ENCODE data around the gene ZNF101.

ZNF101 gene

DNA sequence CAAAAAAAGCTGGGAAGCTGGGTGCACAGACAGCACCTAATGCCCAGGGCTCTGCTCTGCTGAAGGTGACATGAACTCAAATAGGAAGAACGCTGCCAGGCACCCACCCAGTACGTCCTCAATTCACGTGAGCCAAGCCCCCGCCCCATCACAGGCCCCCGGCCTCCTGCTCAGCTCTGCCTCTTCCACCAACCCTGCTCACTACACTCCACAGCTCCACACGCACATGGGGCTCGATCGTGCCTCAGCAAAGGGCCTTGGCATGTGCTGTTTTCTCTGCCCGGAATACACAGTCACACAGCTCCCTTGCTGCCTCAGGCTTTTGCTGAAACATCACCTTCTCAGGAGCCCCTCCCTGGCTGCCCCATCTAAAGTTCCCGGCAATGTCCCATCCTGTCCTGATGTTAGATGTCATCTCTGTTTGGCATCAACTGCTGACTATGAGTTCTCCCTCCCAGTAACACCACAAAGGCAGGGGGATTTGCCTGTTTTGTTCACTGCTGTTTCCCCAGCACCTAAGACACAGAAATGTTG lies 7.4 kb upstream of the ZNF101 start:
- Histone ChIP-seq H4K12ac (ENCODE audit: low read depth, low read length) (no peak overlapping the region), H3K4me1 (ENCODE audit: control insufficient read depth in 1 of 2, insufficient read depth in 2 of 2, low read length in 2 of 2) (peaks cover 9 to 14% of the 10 kb centered on the region in 2 experiments), H3K79me1 (ENCODE audit: low read length) (peaks cover 7% of the 10 kb centered on the region), H3K27me3 (ENCODE audit: insufficient read depth, low read length) (no peaks in the 10 kb centered on the region), H2AFZ (ENCODE audit: insufficient read depth, low read length, poor library complexity) (no peak overlapping the region), H2BK12ac (ENCODE audit: low read length) (no peak overlapping the region), H2BK5ac (ENCODE audit: low read depth, low read length, poor library complexity) (no peak overlapping the region), H3K27ac (ENCODE audit: low read depth, low read length) (no peak overlapping the region), H3K23ac (ENCODE audit: low read length) (no peak overlapping the region), H3K9me3 (ENCODE audit: insufficient read depth, low read depth, low read length) (peaks cover 2% of the 10 kb centered on the region), H4K91ac (ENCODE audit: low read depth, low read length) (no peak overlapping the region), H4K8ac (ENCODE audit: low read depth, low read length) (no peak overlapping the region), H3K4me3 (ENCODE audit: low read depth, low read length) (no peak overlapping the region), H3K79me2 (ENCODE audit: control insufficient read depth, insufficient read depth, low read length, poor library complexity) (peaks cover 10% of the 10 kb centered on the region), H3K4me2 (ENCODE audit: low read length) (no peak overlapping the region), H3K4ac (ENCODE audit: low read depth, low read length) (peak overlapping the region; percentile 57), H3K14ac (ENCODE audit: low read length) (no peak overlapping the region), H3K9ac (ENCODE audit: low read length) (no peak overlapping the region), H3K18ac (ENCODE audit: low read length) (no peak overlapping the region), H3K36me3 (ENCODE audit: control insufficient read depth in 1 of 2, insufficient read depth in 2 of 2, low read length in 2 of 2) (peaks cover 34 to 35% of the 10 kb centered on the region in 2 experiments), H2AK5ac (ENCODE audit: low read length) (no peak overlapping the region), H2BK120ac (ENCODE audit: insufficient read depth, low read length, poor library complexity) (no peak overlapping the region)
- no peak for DNase-seq
- whole genome bisulfite sequencing (ENCODE audit: extremely low coverage, insufficient coverage, insufficient read length): no CpG with 5 or more reads among the region's 10 CpGs

DNA sequence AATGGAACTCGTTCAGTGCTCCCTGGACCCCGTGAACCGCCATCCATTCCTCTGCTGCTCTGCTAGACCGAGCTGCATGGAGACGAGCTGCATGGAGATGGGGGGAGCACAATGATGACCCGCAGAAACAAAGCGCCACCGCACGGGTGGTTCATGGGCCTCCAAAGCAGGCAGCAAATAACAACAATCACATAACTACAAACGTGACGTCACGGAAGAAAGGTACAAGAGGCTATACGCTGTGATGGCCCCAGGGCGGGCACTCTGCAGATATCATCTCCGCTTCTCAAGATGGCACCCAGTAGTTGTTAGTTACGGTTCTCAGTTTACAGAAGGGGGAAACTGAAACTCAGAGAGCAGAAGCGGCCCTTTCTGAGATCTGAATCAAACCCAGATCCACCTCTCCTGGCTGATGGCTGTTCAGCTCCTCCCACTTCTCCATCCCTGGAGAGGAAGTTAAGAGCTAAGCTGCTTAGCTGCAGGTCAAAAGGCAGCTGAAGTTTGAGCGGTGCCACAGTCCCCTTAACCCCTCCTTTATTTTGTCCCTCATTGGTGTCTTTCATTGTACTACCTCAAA lies 6.9 kb upstream of the ZNF101 start:
- H3K18ac ChIP-seq (ENCODE audit: low read length): no peak overlapping the region
- no peaks in the 10 kb centered on the region for H3K27me3 ChIP-seq (ENCODE audit: insufficient read depth, low read length)
- no peak overlapping the region for H3K9ac ChIP-seq (ENCODE audit: low read length)
- H4K12ac ChIP-seq (ENCODE audit: low read depth, low read length): no peak overlapping the region
- no peak overlapping the region for H3K4me3 ChIP-seq (ENCODE audit: low read depth, low read length)
- no peak overlapping the region for H3K27ac ChIP-seq (ENCODE audit: low read depth, low read length)
- no peak overlapping the region for H2AFZ ChIP-seq (ENCODE audit: insufficient read depth, low read length, poor library complexity)
- H3K79me1 ChIP-seq (ENCODE audit: low read length): peaks cover 7% of the 10 kb centered on the region
- WGBS (ENCODE audit: extremely low coverage, insufficient coverage, insufficient read length): no CpG with 5 or more reads among the region's 18 CpGs
- H3K9me3 ChIP-seq (ENCODE audit: insufficient read depth, low read depth, low read length): peaks cover 1% of the 10 kb centered on the region
- H2AK5ac ChIP-seq (ENCODE audit: low read length): no peak overlapping the region
- no peak overlapping the region for H2BK120ac ChIP-seq (ENCODE audit: insufficient read depth, low read length, poor library complexity)
- no peak overlapping the region for H2BK5ac ChIP-seq (ENCODE audit: low read depth, low read length, poor library complexity)
- H2BK12ac ChIP-seq (ENCODE audit: low read length): no peak overlapping the region
- DNase-seq: peak in 1 of 2 donors; percentile 7
- H3K36me3 ChIP-seq (ENCODE audit: control insufficient read depth in 1 of 2, insufficient read depth in 2 of 2, low read length in 2 of 2): peaks cover 29% of the 10 kb centered on the region in 2 experiments
- peak overlapping the region; percentile 9 for H3K4me2 ChIP-seq (ENCODE audit: low read length)
- H3K4me1 ChIP-seq (ENCODE audit: control insufficient read depth in 1 of 2, insufficient read depth in 2 of 2, low read length in 2 of 2): peaks cover 9 to 14% of the 10 kb centered on the region in 2 experiments
- H3K79me2 ChIP-seq (ENCODE audit: control insufficient read depth, insufficient read depth, low read length, poor library complexity): peaks cover 10% of the 10 kb centered on the region
- H3K23ac ChIP-seq (ENCODE audit: low read length): no peak overlapping the region
- no peak overlapping the region for H4K91ac ChIP-seq (ENCODE audit: low read depth, low read length)
- no peak overlapping the region for H4K8ac ChIP-seq (ENCODE audit: low read depth, low read length)
- no peak overlapping the region for H3K14ac ChIP-seq (ENCODE audit: low read length)
- peak overlapping the region; percentile 0 for H3K4ac ChIP-seq (ENCODE audit: low read depth, low read length)

DNA sequence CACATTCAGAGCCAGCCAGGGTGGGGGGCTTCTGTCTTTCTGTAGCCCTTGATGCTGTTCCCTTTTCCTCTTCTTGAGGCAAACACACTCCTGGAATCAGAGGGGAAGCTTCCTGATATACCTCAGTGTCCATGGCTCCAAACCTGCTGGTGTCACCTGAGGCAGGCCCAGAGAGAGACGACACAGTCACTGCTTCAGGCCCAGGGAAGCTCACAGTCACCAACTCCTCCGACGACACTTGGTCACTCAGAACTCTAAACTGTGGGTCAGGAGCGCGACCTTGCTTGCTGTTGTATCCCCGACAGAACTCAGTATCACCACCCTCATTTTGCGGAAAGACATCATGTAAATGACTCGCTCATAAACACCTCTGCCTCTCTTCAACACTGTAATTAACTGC lies 6.3 kb upstream of the ZNF101 start:
- Histone ChIP-seq H3K36me3 (ENCODE audit: control insufficient read depth in 1 of 2, insufficient read depth in 2 of 2, low read length in 2 of 2) (peaks cover 23% of the 10 kb centered on the region in 2 experiments), H4K8ac (ENCODE audit: low read depth, low read length) (no peak overlapping the region), H3K4me2 (ENCODE audit: low read length) (peak overlapping the region; percentile 96), H3K27me3 (ENCODE audit: insufficient read depth, low read length) (no peaks in the 10 kb centered on the region), H3K18ac (ENCODE audit: low read length) (no peak overlapping the region), H2AK5ac (ENCODE audit: low read length) (no peak overlapping the region), H3K23ac (ENCODE audit: low read length) (no peak overlapping the region), H3K79me1 (ENCODE audit: low read length) (peaks cover 7% of the 10 kb centered on the region), H3K14ac (ENCODE audit: low read length) (no peak overlapping the region), H2AFZ (ENCODE audit: insufficient read depth, low read length, poor library complexity) (no peak overlapping the region), H4K91ac (ENCODE audit: low read depth, low read length) (no peak overlapping the region), H3K9ac (ENCODE audit: low read length) (no peak overlapping the region), H3K27ac (ENCODE audit: low read depth, low read length) (no peak overlapping the region), H2BK120ac (ENCODE audit: insufficient read depth, low read length, poor library complexity) (no peak overlapping the region), H4K12ac (ENCODE audit: low read depth, low read length) (peak overlapping the region; percentile 5), H3K4ac (ENCODE audit: low read depth, low read length) (peak overlapping the region; percentile 31), H3K4me3 (ENCODE audit: low read depth, low read length) (no peak overlapping the region), H2BK12ac (ENCODE audit: low read length) (no peak overlapping the region), H3K9me3 (ENCODE audit: insufficient read depth, low read depth, low read length) (no peaks in the 10 kb centered on the region), H2BK5ac (ENCODE audit: low read depth, low read length, poor library complexity) (no peak overlapping the region), H3K4me1 (ENCODE audit: control insufficient read depth in 1 of 2, insufficient read depth in 2 of 2, low read length in 2 of 2) (peaks cover 9 to 14% of the 10 kb centered on the region in 2 experiments), H3K79me2 (ENCODE audit: control insufficient read depth, insufficient read depth, low read length, poor library complexity) (peaks cover 10% of the 10 kb centered on the region)
- DNase-seq: no peak
- WGBS (ENCODE audit: extremely low coverage, insufficient coverage, insufficient read length): no CpG with 5 or more reads among the region's 8 CpGs

DNA sequence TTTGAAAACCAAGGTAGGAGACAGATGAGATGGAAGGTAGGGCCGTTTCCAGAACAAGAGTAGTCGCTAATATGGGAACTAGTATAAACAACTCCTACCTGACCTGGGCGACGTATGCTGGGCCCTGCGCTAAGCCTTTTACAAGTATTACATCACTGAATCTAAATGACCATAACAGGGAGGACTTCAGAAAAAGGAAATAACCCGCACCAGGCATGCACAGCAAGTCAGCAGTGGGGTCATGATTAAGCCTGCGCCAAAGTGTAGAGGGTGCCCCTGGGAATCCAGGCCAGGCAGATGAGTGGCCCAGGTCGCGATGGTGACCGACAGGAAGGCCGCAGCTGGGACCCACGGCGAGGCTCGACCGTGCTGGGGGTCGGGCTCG lies 5.8 kb upstream of the ZNF101 start:
- peak in 1 of 2 donors; percentile 36 for DNase-seq
- Histone ChIP-seq H3K23ac (ENCODE audit: low read length) (no peak overlapping the region), H2BK12ac (ENCODE audit: low read length) (no peak overlapping the region), H3K4me2 (ENCODE audit: low read length) (peak overlapping the region; percentile 96), H3K79me2 (ENCODE audit: control insufficient read depth, insufficient read depth, low read length, poor library complexity) (peaks cover 10% of the 10 kb centered on the region), H2AK5ac (ENCODE audit: low read length) (peak overlapping the region; percentile 4), H3K36me3 (ENCODE audit: control insufficient read depth in 1 of 2, insufficient read depth in 2 of 2, low read length in 2 of 2) (peaks cover 18% of the 10 kb centered on the region in 2 experiments), H3K9ac (ENCODE audit: low read length) (peak overlapping the region; percentile 90), H3K27ac (ENCODE audit: low read depth, low read length) (no peak overlapping the region), H3K4ac (ENCODE audit: low read depth, low read length) (peak overlapping the region; percentile 31), H3K9me3 (ENCODE audit: insufficient read depth, low read depth, low read length) (no peaks in the 10 kb centered on the region), H4K12ac (ENCODE audit: low read depth, low read length) (peak overlapping the region; percentile 22), H4K8ac (ENCODE audit: low read depth, low read length) (peak overlapping the region; percentile 90), H3K4me1 (ENCODE audit: control insufficient read depth in 1 of 2, insufficient read depth in 2 of 2, low read length in 2 of 2) (peaks cover 9 to 14% of the 10 kb centered on the region in 2 experiments), H2BK120ac (ENCODE audit: insufficient read depth, low read length, poor library complexity) (peak overlapping the region; percentile 65), H3K14ac (ENCODE audit: low read length) (peak overlapping the region; percentile 87), H3K27me3 (ENCODE audit: insufficient read depth, low read length) (no peaks in the 10 kb centered on the region), H2AFZ (ENCODE audit: insufficient read depth, low read length, poor library complexity) (peak overlapping the region; percentile 86), H3K4me3 (ENCODE audit: low read depth, low read length) (peak overlapping the region; percentile 99), H2BK5ac (ENCODE audit: low read depth, low read length, poor library complexity) (no peak overlapping the region), H3K18ac (ENCODE audit: low read length) (peak overlapping the region; percentile 7), H4K91ac (ENCODE audit: low read depth, low read length) (peak overlapping the region; percentile 62), H3K79me1 (ENCODE audit: low read length) (peaks cover 7% of the 10 kb centered on the region)
- no CpG with 5 or more reads among the region's 17 CpGs for WGBS (ENCODE audit: extremely low coverage, insufficient coverage, insufficient read length)
